Stimulated activated naive CD8-positive, alpha-beta T cell treated with anti-CD3 and anti-CD28 coated beads, Interleukin-15, Interleukin-2, amounts not matched to agents 100 ng/mL and 50 ng/mL, for 24 hours (primary cell): ENCODE results near the gene AGBL4.

Experiments used
- H3K27ac Mint-ChIP-seq: one replicate; pipeline ENCODE4 v1.8.0; 2021; ENCODE audit warnings: mild to moderate bottlenecking, mixed read lengths
- H3K27me3 Mint-ChIP-seq: one replicate; pipeline ENCODE4 v1.8.0; 2021; ENCODE audit warnings: mixed read lengths
- H3K36me3 Mint-ChIP-seq: one replicate; pipeline ENCODE4 v1.8.0; 2021; ENCODE audit warnings: low read depth, mixed read lengths
- H3K4me1 Mint-ChIP-seq: one replicate; pipeline ENCODE4 v1.8.0; 2021; ENCODE audit warnings: low read depth, mixed read lengths
- H3K4me3 Mint-ChIP-seq: one replicate; pipeline ENCODE4 v1.8.0; 2021; ENCODE audit warnings: mild to moderate bottlenecking, mixed read lengths
- H3K9me3 Mint-ChIP-seq: one replicate; pipeline ENCODE4 v1.8.0; 2021; ENCODE audit warnings: mixed read lengths

Gene AGBL4

DNA sequence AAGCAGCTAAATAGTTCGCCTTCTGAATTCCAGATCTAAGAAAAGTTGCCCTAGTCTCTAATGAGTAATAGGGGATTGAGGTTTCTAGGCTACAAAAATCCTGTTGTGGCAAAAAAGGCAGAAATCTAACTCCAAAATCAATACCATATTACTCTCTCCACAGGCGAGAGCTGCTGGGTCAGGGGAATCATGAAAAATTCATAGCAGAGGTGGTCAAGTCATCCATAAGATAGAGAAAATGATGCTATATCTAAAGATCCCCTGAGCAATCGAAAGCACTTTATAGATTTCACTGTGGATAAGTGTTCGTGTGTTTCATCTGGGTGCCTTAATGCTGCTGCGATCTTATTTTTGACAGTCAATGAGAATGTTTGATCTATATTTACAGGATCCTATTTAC is 417.7 kb downstream of the AGBL4 start:
- H3K4me3 Mint-ChIP-seq = no peak overlapping the region
- no peaks in the 10 kb centered on the region for H3K36me3 Mint-ChIP-seq
- no peaks in the 10 kb centered on the region for H3K27me3 Mint-ChIP-seq
- H3K4me1 Mint-ChIP-seq = no peaks in the 10 kb centered on the region
- peaks cover 4% of the 10 kb centered on the region for H3K9me3 Mint-ChIP-seq
- no peak overlapping the region for H3K27ac Mint-ChIP-seq

DNA sequence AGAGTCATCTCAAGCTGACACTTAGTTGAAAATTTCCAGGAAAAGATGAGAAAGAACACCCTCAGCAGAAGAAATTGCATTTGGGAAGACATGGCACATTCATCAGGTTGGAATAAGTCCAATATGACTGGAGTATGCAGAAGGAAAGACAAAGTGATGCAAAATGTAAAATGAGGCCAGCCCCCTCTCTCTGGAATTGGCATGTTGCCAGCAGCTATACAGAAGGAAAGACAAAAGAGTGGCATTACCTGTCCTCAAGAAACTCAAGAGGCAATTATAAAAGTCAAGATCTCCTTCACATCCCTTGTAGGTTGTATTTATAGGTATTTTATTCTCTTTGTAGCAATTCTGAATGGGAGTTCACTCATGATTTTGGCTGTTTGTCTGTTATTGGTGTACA is 426.3 kb downstream of the AGBL4 start:
- H3K36me3 Mint-ChIP-seq = no peaks in the 10 kb centered on the region
- H3K27ac Mint-ChIP-seq = no peak overlapping the region
- H3K4me1 Mint-ChIP-seq = no peaks in the 10 kb centered on the region
- H3K4me3 Mint-ChIP-seq = no peak overlapping the region
- H3K9me3 Mint-ChIP-seq = peaks cover 6% of the 10 kb centered on the region
- no peaks in the 10 kb centered on the region for H3K27me3 Mint-ChIP-seq

- Mint-ChIP-seq H3K4me1 (no peaks in the 10 kb centered on the region), H3K36me3 (no peaks in the 10 kb centered on the region), H3K9me3 (peaks cover 31% of the 10 kb centered on the region), H3K27ac (no peak overlapping the region), H3K4me3 (no peak overlapping the region), H3K27me3 (no peaks in the 10 kb centered on the region)
Observed at GRCh38 chr1:49576327-49576901, 447.3 kb downstream of the AGBL4 start.

- H3K27me3 Mint-ChIP-seq = no peaks in the 10 kb centered on the region
- H3K36me3 Mint-ChIP-seq = no peaks in the 10 kb centered on the region
- no peaks in the 10 kb centered on the region for H3K4me1 Mint-ChIP-seq
- no peak overlapping the region for H3K4me3 Mint-ChIP-seq
- no peaks in the 10 kb centered on the region for H3K9me3 Mint-ChIP-seq
- no peak overlapping the region for H3K27ac Mint-ChIP-seq
Observed at GRCh38 chr1:49556676-49557234, 467.0 kb downstream of the AGBL4 start.

- peaks cover 6% of the 10 kb centered on the region for H3K9me3 Mint-ChIP-seq
- H3K36me3 Mint-ChIP-seq = no peaks in the 10 kb centered on the region
- no peaks in the 10 kb centered on the region for H3K27me3 Mint-ChIP-seq
- H3K27ac Mint-ChIP-seq = no peak overlapping the region
- no peak overlapping the region for H3K4me3 Mint-ChIP-seq
- H3K4me1 Mint-ChIP-seq = no peaks in the 10 kb centered on the region
Observed at GRCh38 chr1:49552101-49552500, 471.7 kb downstream of the AGBL4 start.

GRCh38 chr1:49544615-49545014 is 479.1 kb downstream of the AGBL4 start:
- Mint-ChIP-seq H3K9me3 (peaks cover 13% of the 10 kb centered on the region), H3K36me3 (no peaks in the 10 kb centered on the region), H3K27me3 (no peaks in the 10 kb centered on the region), H3K4me3 (no peak overlapping the region), H3K4me1 (no peaks in the 10 kb centered on the region), H3K27ac (no peak overlapping the region)

GRCh38 chr1:49541096-49541752 is 482.5 kb downstream of the AGBL4 start:
- Mint-ChIP-seq H3K4me3 (no peak overlapping the region), H3K9me3 (peaks cover 11% of the 10 kb centered on the region), H3K27me3 (peaks cover 3% of the 10 kb centered on the region), H3K4me1 (no peaks in the 10 kb centered on the region), H3K27ac (no peak overlapping the region), H3K36me3 (no peaks in the 10 kb centered on the region)

- H3K27me3 Mint-ChIP-seq = peaks cover 1% of the 10 kb centered on the region
- no peaks in the 10 kb centered on the region for H3K36me3 Mint-ChIP-seq
- H3K4me3 Mint-ChIP-seq = no peak overlapping the region
- no peaks in the 10 kb centered on the region for H3K9me3 Mint-ChIP-seq
- H3K27ac Mint-ChIP-seq = no peak overlapping the region
- H3K4me1 Mint-ChIP-seq = no peaks in the 10 kb centered on the region
Observed at GRCh38 chr1:49527606-49528305, 496.0 kb downstream of the AGBL4 start.

GRCh38 chr1:49526672-49527071 is 497.1 kb downstream of the AGBL4 start:
- Mint-ChIP-seq H3K4me3 (no peak overlapping the region), H3K9me3 (no peaks in the 10 kb centered on the region), H3K27ac (no peak overlapping the region), H3K36me3 (no peaks in the 10 kb centered on the region), H3K27me3 (no peaks in the 10 kb centered on the region), H3K4me1 (no peaks in the 10 kb centered on the region)

DNA sequence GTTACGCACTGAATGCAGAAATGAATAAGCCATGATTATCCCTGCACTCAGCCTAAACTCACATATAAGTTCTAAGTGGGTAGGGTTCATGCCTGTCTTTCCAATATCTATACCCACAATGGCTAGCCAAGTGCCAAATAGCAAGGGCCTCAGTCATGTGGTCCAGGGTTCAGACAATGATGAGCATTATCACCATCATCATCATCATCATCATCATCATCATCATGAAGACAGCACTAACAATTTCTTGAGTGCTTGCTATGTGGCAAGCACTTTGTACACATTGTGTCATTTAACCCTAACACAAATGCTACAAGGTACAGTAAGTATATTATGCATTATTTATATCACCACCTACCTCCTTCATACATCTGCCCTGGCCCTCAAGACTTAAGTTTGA is 500.0 kb downstream of the AGBL4 start:
- no peaks in the 10 kb centered on the region for H3K27me3 Mint-ChIP-seq
- H3K4me1 Mint-ChIP-seq = no peaks in the 10 kb centered on the region
- H3K4me3 Mint-ChIP-seq = no peak overlapping the region
- no peaks in the 10 kb centered on the region for H3K9me3 Mint-ChIP-seq
- no peak overlapping the region for H3K27ac Mint-ChIP-seq
- no peaks in the 10 kb centered on the region for H3K36me3 Mint-ChIP-seq

GRCh38 chr1:49466961-49467360 is 556.8 kb downstream of the AGBL4 start:
- Mint-ChIP-seq H3K36me3 (no peaks in the 10 kb centered on the region), H3K27me3 (no peaks in the 10 kb centered on the region), H3K27ac (no peak overlapping the region), H3K9me3 (peaks cover 2% of the 10 kb centered on the region), H3K4me3 (no peak overlapping the region), H3K4me1 (no peaks in the 10 kb centered on the region)

- no peak overlapping the region for H3K27ac Mint-ChIP-seq
- H3K36me3 Mint-ChIP-seq = no peaks in the 10 kb centered on the region
- H3K27me3 Mint-ChIP-seq = no peaks in the 10 kb centered on the region
- no peaks in the 10 kb centered on the region for H3K4me1 Mint-ChIP-seq
- H3K4me3 Mint-ChIP-seq = no peak overlapping the region
- peaks cover 2% of the 10 kb centered on the region for H3K9me3 Mint-ChIP-seq
Observed at GRCh38 chr1:49465486-49466185, 558.1 kb downstream of the AGBL4 start.

DNA sequence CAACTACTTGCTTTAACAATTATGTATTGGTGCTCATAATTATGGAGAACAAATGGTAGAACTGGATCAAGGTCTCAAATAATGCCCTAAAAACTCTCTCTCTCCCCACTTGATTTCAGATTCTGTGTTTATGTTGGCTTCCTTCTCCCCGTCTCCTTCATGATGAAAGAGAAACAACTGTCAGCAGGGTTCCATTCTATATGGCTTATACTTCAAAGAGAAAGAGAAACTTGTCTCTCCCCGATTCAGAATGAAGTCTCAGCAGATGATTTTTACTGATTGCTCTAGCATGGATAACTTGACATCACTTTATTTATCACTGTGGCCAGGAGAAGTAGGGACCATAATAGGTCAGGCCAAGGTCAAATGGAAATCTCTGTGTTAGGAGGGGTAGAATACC is 575.6 kb downstream of the AGBL4 start:
- H3K27ac Mint-ChIP-seq = no peak overlapping the region
- no peaks in the 10 kb centered on the region for H3K36me3 Mint-ChIP-seq
- H3K4me3 Mint-ChIP-seq = no peak overlapping the region
- no peaks in the 10 kb centered on the region for H3K4me1 Mint-ChIP-seq
- H3K27me3 Mint-ChIP-seq = no peaks in the 10 kb centered on the region
- peaks cover 10% of the 10 kb centered on the region for H3K9me3 Mint-ChIP-seq

DNA sequence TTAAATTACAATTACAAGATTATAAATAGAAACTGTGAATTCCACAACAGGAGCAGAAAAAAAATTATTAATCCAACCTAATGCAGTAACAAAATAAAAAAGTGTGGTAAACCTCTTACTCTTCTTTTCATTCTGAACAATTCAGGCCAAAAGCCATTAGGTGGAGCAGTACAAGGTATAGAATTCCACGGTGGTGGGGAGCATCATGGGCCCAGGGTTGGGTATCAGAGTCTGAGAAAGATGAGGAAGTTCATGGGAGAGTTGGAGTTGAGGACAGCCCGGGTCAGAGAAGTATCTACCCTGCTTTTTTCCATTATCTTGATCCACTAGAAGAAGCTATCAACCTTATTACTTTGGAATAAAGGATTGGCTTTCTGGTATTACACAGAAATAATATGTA is 586.9 kb downstream of the AGBL4 start:
- Mint-ChIP-seq H3K4me1 (no peaks in the 10 kb centered on the region), H3K9me3 (peaks cover 16% of the 10 kb centered on the region), H3K36me3 (no peaks in the 10 kb centered on the region), H3K27ac (no peak overlapping the region), H3K4me3 (no peak overlapping the region), H3K27me3 (no peaks in the 10 kb centered on the region)

GRCh38 chr1:49435291-49435690 is 588.5 kb downstream of the AGBL4 start:
- no peaks in the 10 kb centered on the region for H3K27me3 Mint-ChIP-seq
- H3K4me1 Mint-ChIP-seq = no peaks in the 10 kb centered on the region
- H3K4me3 Mint-ChIP-seq = no peak overlapping the region
- H3K9me3 Mint-ChIP-seq = peaks cover 16% of the 10 kb centered on the region
- H3K27ac Mint-ChIP-seq = no peak overlapping the region
- no peaks in the 10 kb centered on the region for H3K36me3 Mint-ChIP-seq
